GM11168 (cell line): ENCODE results near the gene SORT1.
"Not testable (repeated sequence)": the region's sequence is repeated elsewhere in the genome, so short reads cannot be mapped to it uniquely, and the experiment has no call there.

Experiments used
- in situ Hi-C: fragments of 300-500 bp; cut with MboI; formaldehyde crosslinking; loops from one replicate; pipeline ENCODE4 v1.12.0; 2022; ENCODE audit warnings: low sequenced_read_pairs; ENCODE audit not compliant: unreplicated experiment

The SORT1 gene

GRCh38 chr1:109304226-109304920, 93.3 kb downstream of the SORT1 start:
- in situ Hi-C loops, result no loop called here

GRCh38 chr1:109301874-109302273, 95.8 kb downstream of the SORT1 start:
- in situ Hi-C loops, result no loop called here

GRCh38 chr1:109300650-109301151, 97.0 kb downstream of the SORT1 start:
- in situ Hi-C loops, result no loop called here

GRCh38 chr1:109299558-109300343, 98.0 kb downstream of the SORT1 start:
- in situ Hi-C loops, result no loop called here

- in situ Hi-C loops, result no loop called here
Observed at GRCh38 chr1:109298666-109299557, 98.8 kb downstream of the SORT1 start.

GRCh38 chr1:109296782-109297181, 100.9 kb downstream of the SORT1 start:
- in situ Hi-C loops, result no loop called here

- in situ Hi-C loops, result no loop called here
Observed at GRCh38 chr1:109295712-109296415, 101.9 kb downstream of the SORT1 start.

- in situ Hi-C loops, result no loop called here
Observed at GRCh38 chr1:109294481-109294880, 103.2 kb downstream of the SORT1 start.

GRCh38 chr1:109293026-109293425, 104.7 kb downstream of the SORT1 start:
- in situ Hi-C loops, result no loop called here

GRCh38 chr1:109292364-109292763, 105.4 kb downstream of the SORT1 start:
- in situ Hi-C loops, result no loop called here

- in situ Hi-C loops, result no loop called here
Observed at GRCh38 chr1:109290998-109291397, 106.7 kb downstream of the SORT1 start.

GRCh38 chr1:109290137-109290536, 107.6 kb downstream of the SORT1 start:
- in situ Hi-C loops, result no loop called here

GRCh38 chr1:109286762-109287161, 111.0 kb downstream of the SORT1 start:
- in situ Hi-C loops, result not testable (repeated sequence)

- in situ Hi-C loops, result loop anchor here (5.0 kb wide), 1 partner anchor 113 kb away; the partner anchor contains the start of gene SORT1
Observed at GRCh38 chr1:109283748-109284600, 113.7 kb downstream of the SORT1 start.

GRCh38 chr1:109282952-109283747, 114.6 kb downstream of the SORT1 start, which contains the start of gene PSRC1:
PSRC1 (minus strand) TSS chr1:109283145.
- in situ Hi-C loops, result loop anchor here (5.0 kb wide), 1 partner anchor 114 kb away; the partner anchor contains the start of gene SORT1

- in situ Hi-C loops, result loop anchor here (5.0 kb wide), 1 partner anchor 115 kb away; the partner anchor contains the start of gene SORT1
Observed at GRCh38 chr1:109282497-109282951, 115.2 kb downstream of the SORT1 start.

GRCh38 chr1:109281680-109282496, 115.8 kb downstream of the SORT1 start:
- in situ Hi-C loops, result loop anchor here (5.0 kb wide), 1 partner anchor 115 kb away; the partner anchor contains the start of gene SORT1
